Esophagus (tissue), 2 donors: Measurements from ENCODE around the gene FSCN2. TPM values are rescaled to one million over a fixed set of nuclear protein-coding genes. Genes with fewer than 3 reads are reported as not detected.

Source experiments
- H3K27ac ChIP-seq, 2 donors: one replicate each; pipeline ENCODE4 v1.5.1; 2013; ENCODE audit warnings: low read depth in 2 of 2, mild to moderate bottlenecking in 2 of 2, inconsistent platforms in 1 of 2, low read length in 1 of 2, moderate library complexity in 1 of 2
- H3K27me3 ChIP-seq, 2 donors: one replicate each; pipeline ENCODE4 v1.6.1; 2013; ENCODE audit warnings: low read length in 2 of 2, control low read depth in 1 of 2, mild to moderate bottlenecking in 1 of 2; ENCODE audit not compliant: insufficient read depth in 2 of 2, control insufficient read depth in 1 of 2
- H3K36me3 ChIP-seq, 2 donors: one replicate each; pipeline ENCODE4 v1.6.1; 2013; ENCODE audit warnings: low read length in 1 of 2; ENCODE audit not compliant: control insufficient read depth in 2 of 2, insufficient read depth in 2 of 2
- H3K4me1 ChIP-seq, 2 donors: one replicate each; pipeline ENCODE4 v1.6.1; 2013; ENCODE audit warnings: low read length in 1 of 2; ENCODE audit not compliant: control insufficient read depth in 2 of 2, insufficient read depth in 2 of 2
- H3K4me3 ChIP-seq, 2 donors: one replicate each; pipeline ENCODE4 v1.5.1; 2013; ENCODE audit warnings: low read length in 2 of 2, mild to moderate bottlenecking in 2 of 2, low read depth in 1 of 2, moderate library complexity in 1 of 2
- H3K9me3 ChIP-seq, 2 donors: one replicate each; pipeline ENCODE4 v1.6.1; 2013; ENCODE audit warnings: mild to moderate bottlenecking in 2 of 2, low read depth in 1 of 2, low read length in 1 of 2, moderate library complexity in 1 of 2; ENCODE audit not compliant: control insufficient read depth in 2 of 2, insufficient read depth in 1 of 2
- WGBS, 2 donors: extraction: QIAGEN DNeasy Blood & Tissue Kit; methylation state at CpG; one replicate each; pipeline ENCODE4 v1.1.7; 2013; 5-methylcytosine and 5-hydroxymethylcytosine counted together
- polyA plus RNA-seq, 2 donors: library from polyadenylated mRNA; stranded (reverse); fragments of 200-250 nt; gene quantifications; one replicate each; pipeline ENCODE4 v1.2.3, GENCODE V29; 2013
- donor health status: healthy with polysubstance abuse.
- donor health status: Bipolar disorder and iron deficiency.

Gene FSCN2
- polyA plus RNA-seq, 2 donors, result 0.54 to 2.0 TPM

DNA sequence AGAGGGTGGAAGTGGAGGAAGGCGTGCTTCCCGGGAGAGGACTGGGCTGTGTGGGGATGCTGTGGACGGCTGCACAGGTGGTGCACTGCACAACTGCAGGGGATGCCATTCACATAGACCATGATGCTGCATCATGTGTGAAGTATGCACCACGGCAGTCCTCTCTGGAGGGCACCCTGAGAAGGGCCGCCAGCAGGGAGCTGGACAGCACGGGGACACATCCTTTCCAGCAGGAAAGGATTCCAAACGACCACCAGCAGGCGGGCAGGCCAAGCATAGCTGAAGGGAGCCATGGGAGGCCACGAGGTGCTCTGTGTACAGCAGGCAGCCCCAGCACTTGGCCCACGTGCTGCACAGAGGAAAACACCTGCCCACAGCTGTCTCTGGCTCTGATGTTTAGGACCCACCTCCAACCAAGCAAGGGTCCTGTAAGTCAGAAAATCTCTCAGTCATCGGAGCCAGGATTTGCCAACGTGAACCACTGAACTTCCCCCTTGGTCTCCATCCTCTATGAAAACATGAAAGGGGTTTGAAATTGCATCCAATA, 25.6 kb upstream of the FSCN2 start:
- H3K36me3 ChIP-seq, result no peaks in the 10 kb centered on the region
- no peak overlapping the region for H3K27ac ChIP-seq
- 63 to 67% methylated on average over 12 of the region's 12 CpGs for WGBS, 2 donors
- no peaks in the 10 kb centered on the region for H3K27me3 ChIP-seq
- no peaks in the 10 kb centered on the region for H3K4me1 ChIP-seq
- no peaks in the 10 kb centered on the region for H3K9me3 ChIP-seq
- no peak overlapping the region for H3K4me3 ChIP-seq

GRCh38 chr17:81503619-81504018, 24.6 kb upstream of the FSCN2 start:
- Histone ChIP-seq H3K27me3 (no peaks in the 10 kb centered on the region), H3K4me1 (no peaks in the 10 kb centered on the region), H3K9me3 (no peaks in the 10 kb centered on the region), H3K27ac (no peak overlapping the region), H3K4me3 (no peak overlapping the region), H3K36me3 (no peaks in the 10 kb centered on the region)

DNA sequence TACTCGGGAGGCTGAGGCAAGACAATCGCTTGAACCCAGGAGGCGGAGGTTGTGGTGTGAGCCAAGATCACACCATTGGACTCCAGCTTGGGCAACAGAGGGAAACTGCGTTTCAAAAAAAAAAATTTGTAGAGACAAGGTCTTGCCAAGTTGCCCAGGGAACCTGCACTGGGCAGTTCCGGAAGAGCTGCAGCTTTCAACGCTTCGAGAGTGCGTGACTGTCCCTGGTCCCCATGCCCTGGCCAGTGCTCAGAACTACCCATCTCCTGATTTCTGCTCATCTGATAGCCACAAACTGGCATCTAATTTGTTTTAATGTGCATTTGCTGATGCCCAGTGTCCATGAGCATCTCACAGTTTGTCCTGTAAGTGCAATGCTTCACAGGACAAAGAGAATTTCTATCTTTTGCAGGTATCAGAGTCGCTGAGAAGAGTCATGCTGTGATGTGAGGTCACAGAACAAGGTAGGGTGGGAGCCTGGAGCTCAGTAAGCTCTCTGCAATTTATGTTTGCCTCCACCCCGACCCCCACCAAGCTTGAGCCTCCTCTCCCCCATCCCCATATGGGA, 19.5 kb upstream of the FSCN2 start:
- 56 to 60% methylated on average over 10 of the region's 10 CpGs for WGBS, 2 donors
- peak overlapping the region; percentile 77 to 80 for H3K4me3 ChIP-seq
- peak overlapping the region; percentile 36 to 82 for H3K27ac ChIP-seq
- H3K9me3 ChIP-seq, result no peaks in the 10 kb centered on the region
- H3K4me1 ChIP-seq, result no peaks in the 10 kb centered on the region
- no peaks in the 10 kb centered on the region for H3K27me3 ChIP-seq
- H3K36me3 ChIP-seq, result peaks cover 9 to 29% of the 10 kb centered on the region in 2 donors

DNA sequence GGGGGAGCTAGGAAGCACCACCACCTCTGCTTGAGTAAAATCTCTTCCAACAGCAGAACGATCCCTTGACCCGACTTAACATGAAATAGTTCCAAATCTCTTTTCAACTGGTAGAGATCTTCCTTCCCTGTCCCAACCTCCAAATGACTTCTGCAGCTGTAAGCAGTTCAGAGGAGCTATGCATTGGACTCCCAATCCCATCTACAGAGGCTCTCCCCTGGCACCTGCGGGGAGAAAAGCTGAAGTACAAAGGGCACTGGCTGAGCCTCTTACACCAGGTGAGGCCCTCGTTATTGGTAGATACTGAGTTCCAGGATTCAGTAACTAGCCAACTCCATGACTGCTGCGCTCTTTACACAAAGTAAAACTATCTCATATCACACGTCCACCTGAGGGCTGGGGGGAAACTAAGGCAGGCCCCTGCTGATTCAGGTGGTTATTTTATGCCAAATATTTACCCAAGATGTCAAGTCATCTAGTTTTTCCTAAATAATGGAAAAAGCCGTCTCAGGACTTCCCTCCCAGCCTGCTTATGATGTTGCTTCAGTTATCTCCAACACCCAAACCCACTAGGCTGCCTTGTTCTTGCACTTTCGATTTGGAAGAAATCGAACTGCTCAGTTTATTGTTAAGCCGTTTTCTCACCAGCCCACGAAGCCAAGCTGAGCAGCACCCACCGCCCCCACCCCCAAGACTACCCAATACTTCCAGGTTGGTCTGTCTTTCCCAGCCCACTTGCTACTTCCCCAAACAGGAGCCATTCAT, 18.8 kb upstream of the FSCN2 start:
- peak overlapping the region; percentile 36 to 82 for H3K27ac ChIP-seq
- H3K4me1 ChIP-seq, result no peaks in the 10 kb centered on the region
- 16 to 22% methylated on average over 12 of the region's 12 CpGs for WGBS, 2 donors
- H3K27me3 ChIP-seq, result no peaks in the 10 kb centered on the region
- peaks cover 9 to 29% of the 10 kb centered on the region in 2 donors for H3K36me3 ChIP-seq
- no peaks in the 10 kb centered on the region for H3K9me3 ChIP-seq
- H3K4me3 ChIP-seq, result peak overlapping the region; percentile 77 to 80

DNA sequence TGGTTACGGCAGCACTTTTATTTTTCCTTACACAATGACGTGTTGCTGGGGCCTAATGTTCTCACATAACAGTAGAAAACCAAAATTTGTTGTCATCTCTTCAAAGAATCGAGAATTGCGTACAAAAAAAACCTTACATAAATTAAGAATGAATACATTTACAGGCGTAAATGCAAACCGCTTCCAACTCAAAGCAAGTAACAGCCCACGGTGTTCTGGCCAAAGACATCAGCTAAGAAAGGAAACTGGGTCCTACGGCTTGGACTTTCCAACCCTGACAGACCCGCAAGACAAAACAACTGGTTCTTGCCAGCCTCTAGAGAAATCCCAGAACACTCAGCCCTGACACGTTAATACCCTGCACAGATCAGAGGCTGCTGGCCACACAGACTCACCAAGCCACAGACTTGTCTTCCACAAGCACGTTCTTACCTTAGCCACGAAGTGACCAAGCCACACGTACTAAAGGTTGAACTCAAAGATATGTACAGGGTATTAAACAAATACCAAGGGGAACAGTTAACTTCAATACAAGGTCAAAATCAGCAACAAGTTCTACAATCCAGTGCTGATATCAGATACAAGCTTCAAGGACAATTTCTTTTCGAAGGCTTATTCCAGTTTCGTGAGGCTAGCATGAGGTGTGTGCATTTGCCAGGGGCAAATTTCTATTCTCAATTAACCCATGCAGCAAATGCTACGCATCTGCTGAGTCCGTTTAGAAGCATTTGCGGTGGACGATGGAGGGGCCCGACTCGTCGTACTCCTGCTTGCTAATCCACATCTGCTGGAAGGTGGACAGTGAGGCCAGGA, 18.0 kb upstream of the FSCN2 start:
- Histone ChIP-seq H3K36me3 (peaks cover 9 to 29% of the 10 kb centered on the region in 2 donors), H3K27me3 (no peaks in the 10 kb centered on the region), H3K27ac (peak overlapping the region; percentile 97 to 100), H3K9me3 (no peaks in the 10 kb centered on the region), H3K4me1 (no peaks in the 10 kb centered on the region), H3K4me3 (peak overlapping the region; percentile 77 to 80)
- WGBS, 2 donors, result 3 to 5% methylated on average over 22 of the region's 22 CpGs

GRCh38 chr17:81510785-81511553, 17.2 kb upstream of the FSCN2 start:
- peaks cover 9 to 29% of the 10 kb centered on the region in 2 donors for H3K36me3 ChIP-seq
- peak overlapping the region; percentile 77 to 80 for H3K4me3 ChIP-seq
- H3K27me3 ChIP-seq, result no peaks in the 10 kb centered on the region
- peaks cover 0 to 2% of the 10 kb centered on the region in 2 donors for H3K4me1 ChIP-seq
- H3K9me3 ChIP-seq, result no peaks in the 10 kb centered on the region
- WGBS, 2 donors, result 1 to 2% methylated on average over 48 of the region's 48 CpGs
- H3K27ac ChIP-seq, result peak overlapping the region; percentile 97 to 100

DNA sequence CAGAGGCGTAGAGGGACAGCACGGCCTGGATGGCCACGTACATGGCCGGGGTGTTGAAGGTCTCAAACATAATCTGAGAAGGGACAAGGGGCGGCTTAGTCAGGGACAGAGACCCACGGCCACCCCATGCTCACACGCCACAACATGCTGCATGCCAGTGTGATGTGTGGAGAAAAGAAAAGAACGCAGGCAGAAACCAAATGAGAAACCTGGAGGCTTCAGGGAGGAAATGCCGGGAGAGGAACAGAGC, 16.7 kb upstream of the FSCN2 start:
- Histone ChIP-seq H3K9me3 (no peaks in the 10 kb centered on the region), H3K4me3 (peak overlapping the region; percentile 77 to 80), H3K27me3 (no peaks in the 10 kb centered on the region), H3K36me3 (peaks cover 9 to 29% of the 10 kb centered on the region in 2 donors), H3K27ac (peak overlapping the region; percentile 97 to 100), H3K4me1 (peaks cover 0 to 4% of the 10 kb centered on the region in 2 donors)
- 1% methylated on average over 9 of the region's 9 CpGs for WGBS, 2 donors

GRCh38 chr17:81511804-81512561, 16.2 kb upstream of the FSCN2 start:
- 1% methylated on average over 52 to 62 of the region's 62 CpGs for WGBS, 2 donors
- Histone ChIP-seq H3K9me3 (no peaks in the 10 kb centered on the region), H3K27ac (peak overlapping the region; percentile 97 to 100), H3K4me1 (peaks cover 0 to 6% of the 10 kb centered on the region in 2 donors), H3K36me3 (peaks cover 9 to 29% of the 10 kb centered on the region in 2 donors), H3K4me3 (peak overlapping the region; percentile 77 to 80), H3K27me3 (no peaks in the 10 kb centered on the region)
